Thyroid gland (tissue), 4 donors: ENCODE measurements around the gene FGF21.

Source experiments
- POLR2A ChIP-seq, 2 donors: fragments of 450-650 bp; IDR thresholded peaks; one replicate each; pipeline ENCODE4 v1.6.1; 2017; ENCODE audit warnings: antibody characterized with exemption in 2 of 2, mild to moderate bottlenecking in 2 of 2, moderate library complexity in 1 of 2
- TF ChIP-seq, protein P1 (sequence below), 6 experiments: fragments of 200-600 bp in 3 of 6; fragments of 450-650 bp in 3 of 6; sonication (generic) in 3 of 6; IDR thresholded peaks; one replicate each; pipeline ENCODE4 v1.5.1; 2016 to 2019; ENCODE audit warnings: antibody characterized with exemption in 6 of 6, mild to moderate bottlenecking in 2 of 6, inconsistent platforms in 1 of 6, moderate library complexity in 1 of 6

DNA sequence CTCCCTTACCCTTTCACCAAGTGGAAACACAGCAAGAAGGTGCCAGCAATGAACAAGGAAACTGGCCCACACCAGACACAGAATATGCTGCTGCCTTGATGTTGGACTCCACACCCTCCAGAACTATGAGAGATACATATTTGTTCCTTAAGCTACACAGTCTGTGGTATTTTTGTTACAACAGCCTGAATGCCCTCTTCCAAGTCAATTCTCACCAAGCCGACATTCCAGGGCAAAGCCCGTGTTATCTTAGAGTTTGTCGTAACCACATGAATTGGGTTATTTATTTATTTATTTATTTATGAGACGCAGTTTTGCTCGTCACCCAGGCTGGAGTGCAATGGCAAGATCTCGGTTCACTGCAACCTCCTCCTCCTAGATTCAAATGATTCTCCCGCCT, 14.9 kb downstream of the FGF21 start:
- TF ChIP-seq, protein P1, sequence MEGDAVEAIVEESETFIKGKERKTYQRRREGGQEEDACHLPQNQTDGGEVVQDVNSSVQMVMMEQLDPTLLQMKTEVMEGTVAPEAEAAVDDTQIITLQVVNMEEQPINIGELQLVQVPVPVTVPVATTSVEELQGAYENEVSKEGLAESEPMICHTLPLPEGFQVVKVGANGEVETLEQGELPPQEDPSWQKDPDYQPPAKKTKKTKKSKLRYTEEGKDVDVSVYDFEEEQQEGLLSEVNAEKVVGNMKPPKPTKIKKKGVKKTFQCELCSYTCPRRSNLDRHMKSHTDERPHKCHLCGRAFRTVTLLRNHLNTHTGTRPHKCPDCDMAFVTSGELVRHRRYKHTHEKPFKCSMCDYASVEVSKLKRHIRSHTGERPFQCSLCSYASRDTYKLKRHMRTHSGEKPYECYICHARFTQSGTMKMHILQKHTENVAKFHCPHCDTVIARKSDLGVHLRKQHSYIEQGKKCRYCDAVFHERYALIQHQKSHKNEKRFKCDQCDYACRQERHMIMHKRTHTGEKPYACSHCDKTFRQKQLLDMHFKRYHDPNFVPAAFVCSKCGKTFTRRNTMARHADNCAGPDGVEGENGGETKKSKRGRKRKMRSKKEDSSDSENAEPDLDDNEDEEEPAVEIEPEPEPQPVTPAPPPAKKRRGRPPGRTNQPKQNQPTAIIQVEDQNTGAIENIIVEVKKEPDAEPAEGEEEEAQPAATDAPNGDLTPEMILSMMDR (IDR thresholded peaks at IDR 0.05), result no peak
- no peak for TF ChIP-seq POLR2A (IDR thresholded peaks at IDR 0.05)
